Neural crest cell (in vitro differentiated cells): Measurements from ENCODE around the gene ATG9A. TPM values are rescaled to one million over a fixed set of nuclear protein-coding genes. Genes with fewer than 3 reads are reported as not detected.

Source experiments
- DNase-seq: peaks from one replicate; pipeline ENCODE4 v3.0.0; 2021; ENCODE audit warnings: low read depth, mixed read lengths, low spot score
- H3K27ac Mint-ChIP-seq: one replicate; pipeline ENCODE4 v1.8.0; 2021; ENCODE audit warnings: mild to moderate bottlenecking, mixed read lengths; ENCODE audit not compliant: unreplicated experiment
- H3K27me3 Mint-ChIP-seq: 2 replicates; pipeline ENCODE4 v1.8.0; 2021; ENCODE audit warnings: low read depth, mild to moderate bottlenecking, mixed read lengths
- H3K36me3 Mint-ChIP-seq: 2 replicates; pipeline ENCODE4 v1.8.0; 2021; ENCODE audit warnings: low read depth, mild to moderate bottlenecking, mixed read lengths
- H3K4me1 Mint-ChIP-seq: 2 replicates; pipeline ENCODE4 v1.8.0; 2021; ENCODE audit warnings: mixed read lengths
- H3K4me3 Mint-ChIP-seq: one replicate; pipeline ENCODE4 v1.8.0; 2021; ENCODE audit warnings: mild to moderate bottlenecking, mixed read lengths
- H3K9me3 Mint-ChIP-seq: 2 replicates; pipeline ENCODE4 v1.8.0; 2021; ENCODE audit warnings: mixed read lengths
- total RNA-seq: library from RNA; stranded (reverse); gene quantifications from 2 replicates; pipeline ENCODE4 v1.2.1, GENCODE V29; 2021
- TF ChIP-seq, protein P1 (sequence below): fragments of 200-600 bp; sonication (generic); conservative IDR thresholded peaks from 2 replicates; pipeline ENCODE4 v1.5.0; 2021; ENCODE audit warnings: antibody characterized with exemption, mild to moderate bottlenecking

ATG9A gene
- total RNA-seq, 1 donor from 2014 or later: 42.0 TPM

DNA sequence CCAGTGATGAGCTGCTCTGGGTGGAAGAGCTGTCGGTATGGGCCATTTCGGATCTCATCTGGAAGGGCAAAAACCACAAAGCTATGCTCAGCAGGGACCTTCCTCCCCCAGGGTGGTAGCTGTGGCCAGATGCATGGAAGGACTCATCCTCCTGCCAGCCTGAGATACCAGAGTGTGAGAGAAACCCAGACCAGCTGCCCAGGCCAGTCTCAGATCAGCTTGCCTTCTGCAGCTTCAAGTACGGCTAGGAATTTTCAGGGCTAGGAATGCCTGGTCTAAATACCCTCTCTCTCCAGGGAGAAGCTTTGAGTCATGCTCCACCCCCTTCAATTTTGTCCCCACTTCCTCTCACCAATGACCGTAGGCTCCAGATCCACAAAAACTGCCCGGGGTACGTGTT lies 22.2 kb upstream of the ATG9A start:
- no peaks in the 10 kb centered on the region for H3K4me1 Mint-ChIP-seq
- no peak overlapping the region for H3K27ac Mint-ChIP-seq
- H3K9me3 Mint-ChIP-seq: no peaks in the 10 kb centered on the region
- DNase-seq: no peak
- TF ChIP-seq, protein P1, sequence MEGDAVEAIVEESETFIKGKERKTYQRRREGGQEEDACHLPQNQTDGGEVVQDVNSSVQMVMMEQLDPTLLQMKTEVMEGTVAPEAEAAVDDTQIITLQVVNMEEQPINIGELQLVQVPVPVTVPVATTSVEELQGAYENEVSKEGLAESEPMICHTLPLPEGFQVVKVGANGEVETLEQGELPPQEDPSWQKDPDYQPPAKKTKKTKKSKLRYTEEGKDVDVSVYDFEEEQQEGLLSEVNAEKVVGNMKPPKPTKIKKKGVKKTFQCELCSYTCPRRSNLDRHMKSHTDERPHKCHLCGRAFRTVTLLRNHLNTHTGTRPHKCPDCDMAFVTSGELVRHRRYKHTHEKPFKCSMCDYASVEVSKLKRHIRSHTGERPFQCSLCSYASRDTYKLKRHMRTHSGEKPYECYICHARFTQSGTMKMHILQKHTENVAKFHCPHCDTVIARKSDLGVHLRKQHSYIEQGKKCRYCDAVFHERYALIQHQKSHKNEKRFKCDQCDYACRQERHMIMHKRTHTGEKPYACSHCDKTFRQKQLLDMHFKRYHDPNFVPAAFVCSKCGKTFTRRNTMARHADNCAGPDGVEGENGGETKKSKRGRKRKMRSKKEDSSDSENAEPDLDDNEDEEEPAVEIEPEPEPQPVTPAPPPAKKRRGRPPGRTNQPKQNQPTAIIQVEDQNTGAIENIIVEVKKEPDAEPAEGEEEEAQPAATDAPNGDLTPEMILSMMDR: no peak
- H3K4me3 Mint-ChIP-seq: peak overlapping the region; percentile 59
- peaks cover 73% of the 10 kb centered on the region for H3K27me3 Mint-ChIP-seq
- H3K36me3 Mint-ChIP-seq: no peaks in the 10 kb centered on the region

DNA sequence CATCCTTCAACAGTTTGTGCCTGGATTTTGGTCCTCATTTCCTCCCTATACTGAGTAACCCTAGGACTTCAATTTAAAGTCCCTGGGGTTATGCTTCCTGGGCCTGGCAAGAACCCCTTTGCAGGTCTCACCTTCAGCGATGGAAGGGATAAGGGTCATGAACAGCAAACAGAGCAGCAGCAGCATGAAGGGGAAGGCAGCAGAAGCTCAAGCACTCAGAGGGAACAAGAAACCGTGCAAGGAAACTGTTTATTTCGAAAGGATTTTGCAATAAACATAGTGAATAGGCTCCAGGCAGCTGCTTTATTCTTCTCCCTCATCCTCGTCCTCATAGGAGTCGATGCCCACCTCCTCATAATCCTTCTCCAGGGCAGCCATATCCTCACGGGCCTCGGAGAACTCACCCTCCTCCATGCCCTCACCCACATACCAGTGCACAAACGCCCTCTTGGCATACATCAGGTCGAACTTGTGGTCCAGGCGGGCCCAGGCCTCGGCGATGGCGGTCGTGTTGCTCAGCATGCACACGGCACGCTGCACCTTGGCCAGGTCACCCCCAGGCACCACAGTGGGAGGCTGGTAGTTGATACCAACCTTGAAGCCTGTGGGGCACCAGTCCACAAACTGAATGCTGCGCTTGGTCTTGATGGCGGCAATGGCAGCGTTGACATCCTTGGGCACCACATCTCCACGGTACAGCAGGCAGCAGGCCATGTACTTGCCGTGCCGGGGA lies 20.8 kb upstream of the ATG9A start:
- H3K27me3 Mint-ChIP-seq: peaks cover 59% of the 10 kb centered on the region
- DNase-seq: no peak
- TF ChIP-seq, protein P1: no peak
- H3K4me3 Mint-ChIP-seq: peak overlapping the region; percentile 19
- no peak overlapping the region for H3K27ac Mint-ChIP-seq
- peaks cover 5% of the 10 kb centered on the region for H3K4me1 Mint-ChIP-seq
- no peaks in the 10 kb centered on the region for H3K9me3 Mint-ChIP-seq
- H3K36me3 Mint-ChIP-seq: no peaks in the 10 kb centered on the region

DNA sequence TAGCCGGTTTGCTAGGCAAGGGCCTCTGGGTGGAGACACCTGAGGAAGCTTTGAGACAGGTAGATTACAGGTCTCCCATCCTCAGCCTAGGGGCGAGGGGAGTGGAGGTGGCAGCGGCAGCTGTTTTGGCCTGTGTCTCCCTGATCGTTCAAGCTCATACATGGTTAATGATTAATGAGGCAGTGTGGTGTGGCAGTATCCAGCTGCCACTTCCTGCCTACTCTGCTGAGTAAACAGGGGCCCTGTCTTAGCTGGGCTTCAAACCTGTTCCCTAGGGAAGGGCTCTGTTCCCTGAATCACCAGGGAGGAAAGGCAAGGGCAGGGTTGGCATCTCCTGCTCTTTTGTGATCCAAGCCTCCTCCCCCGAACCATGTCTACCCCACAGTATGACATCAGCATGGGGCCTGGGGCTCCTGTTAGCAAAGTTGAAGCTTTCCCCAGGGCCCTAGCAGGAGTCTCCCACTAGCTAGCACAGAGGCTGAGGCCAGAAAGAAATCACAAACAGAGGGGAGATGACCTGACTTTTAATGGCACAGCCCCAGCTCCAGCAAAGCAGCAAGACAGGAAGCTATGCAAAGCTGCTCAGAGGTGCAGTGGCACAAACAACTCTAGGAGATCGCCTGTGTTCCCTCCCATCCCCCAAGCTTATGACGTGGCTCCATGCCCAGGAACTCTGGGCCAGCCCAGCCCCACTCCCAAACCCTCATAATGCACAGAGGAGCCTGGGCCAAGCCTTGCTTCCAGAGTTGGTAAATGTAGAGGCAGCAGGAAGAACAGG lies 20.0 kb upstream of the ATG9A start:
- Mint-ChIP-seq H3K27ac (peak overlapping the region; percentile 19), H3K4me3 (peak overlapping the region; percentile 41), H3K4me1 (peaks cover 10% of the 10 kb centered on the region), H3K9me3 (no peaks in the 10 kb centered on the region), H3K36me3 (no peaks in the 10 kb centered on the region), H3K27me3 (peaks cover 51% of the 10 kb centered on the region)
- TF ChIP-seq, protein P1: no peak
- no peak for DNase-seq

DNA sequence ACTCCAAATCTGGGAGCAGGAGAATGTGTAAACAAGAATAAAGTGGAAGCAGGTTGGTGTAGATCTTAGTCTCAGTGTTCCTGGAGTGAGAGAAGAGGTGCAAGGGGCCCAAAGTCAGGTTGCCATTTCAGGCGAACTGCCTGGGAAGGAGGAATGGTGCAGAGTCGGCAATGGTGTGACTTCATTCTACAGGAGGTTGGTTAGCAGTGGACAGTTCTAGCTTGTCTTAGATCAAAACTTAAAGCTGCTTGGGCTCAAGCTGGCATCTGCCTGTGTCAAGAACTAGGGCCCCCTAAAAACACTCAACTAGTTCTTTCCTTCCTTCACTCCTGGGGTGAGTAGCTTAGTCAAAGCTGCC lies 19.4 kb upstream of the ATG9A start:
- Mint-ChIP-seq H3K27ac (no peak overlapping the region), H3K9me3 (no peaks in the 10 kb centered on the region), H3K27me3 (peaks cover 45% of the 10 kb centered on the region), H3K36me3 (no peaks in the 10 kb centered on the region), H3K4me1 (peaks cover 10% of the 10 kb centered on the region), H3K4me3 (peak overlapping the region; percentile 41)
- DNase-seq: no peak
- TF ChIP-seq, protein P1: no peak

DNA sequence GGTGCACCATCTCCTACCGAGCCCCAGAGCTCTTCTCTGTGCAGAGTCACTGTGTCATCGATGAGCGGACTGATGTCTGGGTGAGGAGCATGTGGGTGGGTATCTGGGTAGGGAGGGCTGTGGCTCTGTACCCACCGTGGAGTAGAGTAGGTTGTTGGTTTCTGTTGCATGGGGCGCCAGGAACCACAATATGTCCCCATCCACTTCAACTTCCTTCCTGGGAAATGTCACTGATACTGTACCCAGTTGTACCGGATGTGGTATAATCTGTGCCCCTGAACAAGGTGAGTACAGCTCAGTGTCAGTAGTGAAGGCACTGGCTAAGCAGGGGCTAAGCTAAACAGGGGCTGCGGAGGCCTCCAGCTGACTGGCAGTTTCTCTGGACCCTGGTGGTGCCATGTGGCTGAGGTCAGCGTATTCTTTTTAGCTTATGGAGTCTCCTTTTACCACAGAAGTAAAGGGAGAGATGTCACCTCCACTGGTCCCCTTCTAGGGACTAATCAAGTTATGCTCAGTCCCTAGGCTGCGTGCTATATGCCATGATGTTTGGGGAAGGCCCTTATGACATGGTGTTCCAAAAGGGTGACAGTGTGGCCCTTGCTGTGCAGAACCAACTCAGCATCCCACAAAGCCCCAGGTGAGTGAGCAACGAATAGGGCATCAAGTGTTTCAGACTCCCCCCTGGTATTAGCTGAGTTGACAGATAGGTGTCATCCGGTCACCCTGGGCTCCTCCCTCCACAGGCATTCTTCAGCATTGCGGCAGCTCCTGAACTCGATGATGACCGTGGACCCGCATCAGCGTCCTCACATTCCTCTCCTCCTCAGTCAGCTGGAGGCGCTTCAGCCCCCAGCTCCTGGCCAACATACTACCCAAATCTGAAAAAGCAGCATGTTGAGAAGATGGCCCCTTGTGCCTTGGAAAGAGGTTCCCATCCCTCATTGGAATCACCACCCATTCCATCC lies 18.5 kb upstream of the ATG9A start:
- Mint-ChIP-seq H3K4me1 (peaks cover 10% of the 10 kb centered on the region), H3K27me3 (peaks cover 37% of the 10 kb centered on the region), H3K9me3 (no peaks in the 10 kb centered on the region), H3K36me3 (no peaks in the 10 kb centered on the region), H3K27ac (no peak overlapping the region), H3K4me3 (peak overlapping the region; percentile 47)
- TF ChIP-seq, protein P1: no peak
- no peak for DNase-seq
